ENCODE data around the gene PRDM15. TPM values are rescaled to one million over a fixed set of nuclear protein-coding genes. Genes with fewer than 3 reads are reported as not detected.

Gene PRDM15
- total RNA-seq, 1 experiment from 2014 or later: 9.8 TPM

DNA sequence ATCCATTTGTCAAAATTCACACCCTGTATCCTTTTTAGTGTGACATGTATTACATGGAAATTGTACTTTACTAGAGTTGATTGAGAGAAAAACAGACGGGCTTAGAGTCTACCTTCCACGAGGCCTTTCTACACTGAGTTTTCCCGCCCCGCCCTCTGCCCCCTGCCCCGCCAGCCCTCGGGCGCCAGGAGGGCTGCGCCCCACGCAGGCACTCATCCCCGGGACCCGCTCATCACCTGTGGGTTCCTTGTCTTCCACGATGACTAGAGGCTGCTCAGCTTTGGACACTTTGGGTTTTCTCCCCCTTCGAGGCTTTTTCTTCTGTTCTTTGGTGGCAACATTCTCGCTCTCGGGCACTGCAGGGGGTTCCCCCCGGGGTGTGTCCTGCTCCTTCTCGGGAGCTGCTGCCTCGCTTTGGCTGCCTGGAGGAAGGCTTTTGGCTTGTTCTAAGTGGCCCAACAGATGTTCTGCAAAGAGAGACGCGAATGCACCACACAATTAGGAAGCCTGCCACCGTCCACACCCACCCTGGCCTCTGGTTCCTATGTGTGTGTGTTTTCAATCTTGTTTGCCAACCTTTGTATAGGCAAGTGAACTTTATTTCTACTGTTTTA lies 39.6 kb downstream of the PRDM15 start:
- RAD21 ChIA-PET (ENCODE audit: low non-redundant PET in 1 of 2, low total read pairs in 2 of 2, uncharacterized antibody in 2 of 2, unreplicated experiment in 2 of 2): no interaction called here
- H3K36me3 ChIP-seq (ENCODE audit: control insufficient read depth in 1 of 2, insufficient read depth in 2 of 2, low read length in 2 of 2): peaks cover 2 to 19% of the 10 kb centered on the region in 2 experiments; a peak in 1 of 4 replicates
- peaks cover 5 to 12% of the 10 kb centered on the region in 2 experiments; a peak in 3 of 4 replicates for H3K9me3 ChIP-seq (ENCODE audit: control insufficient read depth in 1 of 2, insufficient read depth in 1 of 2, low read depth in 1 of 2, low read length in 2 of 2)
- TF ChIP-seq JUND (IDR thresholded peaks at IDR 0.05) (no peak), RAD21 (IDR thresholded peaks at IDR 0.05; ENCODE audit: low read depth) (no peak), YY1 (IDR thresholded peaks at IDR 0.05; ENCODE audit: extremely low read depth, insufficient replicate concordance, low read depth, low read length) (no peak), TCF7L2 (IDR thresholded peaks at IDR 0.05; ENCODE audit: borderline replicate concordance, extremely low read depth, insufficient read depth, insufficient read length) (no peak)
- TF ChIP-seq, protein P1, sequence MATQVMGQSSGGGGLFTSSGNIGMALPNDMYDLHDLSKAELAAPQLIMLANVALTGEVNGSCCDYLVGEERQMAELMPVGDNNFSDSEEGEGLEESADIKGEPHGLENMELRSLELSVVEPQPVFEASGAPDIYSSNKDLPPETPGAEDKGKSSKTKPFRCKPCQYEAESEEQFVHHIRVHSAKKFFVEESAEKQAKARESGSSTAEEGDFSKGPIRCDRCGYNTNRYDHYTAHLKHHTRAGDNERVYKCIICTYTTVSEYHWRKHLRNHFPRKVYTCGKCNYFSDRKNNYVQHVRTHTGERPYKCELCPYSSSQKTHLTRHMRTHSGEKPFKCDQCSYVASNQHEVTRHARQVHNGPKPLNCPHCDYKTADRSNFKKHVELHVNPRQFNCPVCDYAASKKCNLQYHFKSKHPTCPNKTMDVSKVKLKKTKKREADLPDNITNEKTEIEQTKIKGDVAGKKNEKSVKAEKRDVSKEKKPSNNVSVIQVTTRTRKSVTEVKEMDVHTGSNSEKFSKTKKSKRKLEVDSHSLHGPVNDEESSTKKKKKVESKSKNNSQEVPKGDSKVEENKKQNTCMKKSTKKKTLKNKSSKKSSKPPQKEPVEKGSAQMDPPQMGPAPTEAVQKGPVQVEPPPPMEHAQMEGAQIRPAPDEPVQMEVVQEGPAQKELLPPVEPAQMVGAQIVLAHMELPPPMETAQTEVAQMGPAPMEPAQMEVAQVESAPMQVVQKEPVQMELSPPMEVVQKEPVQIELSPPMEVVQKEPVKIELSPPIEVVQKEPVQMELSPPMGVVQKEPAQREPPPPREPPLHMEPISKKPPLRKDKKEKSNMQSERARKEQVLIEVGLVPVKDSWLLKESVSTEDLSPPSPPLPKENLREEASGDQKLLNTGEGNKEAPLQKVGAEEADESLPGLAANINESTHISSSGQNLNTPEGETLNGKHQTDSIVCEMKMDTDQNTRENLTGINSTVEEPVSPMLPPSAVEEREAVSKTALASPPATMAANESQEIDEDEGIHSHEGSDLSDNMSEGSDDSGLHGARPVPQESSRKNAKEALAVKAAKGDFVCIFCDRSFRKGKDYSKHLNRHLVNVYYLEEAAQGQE (IDR thresholded peaks at IDR 0.05; ENCODE audit: low read depth): no peak
- BruUV-seq (replicated peaks): no TSS peak
- no peaks in the 10 kb centered on the region for H3K9me2 ChIP-seq (ENCODE audit: insufficient read depth)
- POLR2A ChIA-PET: no interaction called here
- H3K9ac ChIP-seq (ENCODE audit: low read length): no peak overlapping the region
- no peak overlapping the region for H3K4me2 ChIP-seq (ENCODE audit: low read length)
- no peak overlapping the region for H2AFZ ChIP-seq (ENCODE audit: low read depth, low read length, poor library complexity, severe bottlenecking)
- H3K27me3 ChIP-seq (ENCODE audit: insufficient read depth, low read length): no peaks in the 10 kb centered on the region
- no peak overlapping the region for H3K4me3 ChIP-seq (replicated peaks in 1 of 2; ENCODE audit: low read depth in 1 of 2, low read length in 2 of 2)
- H3K27ac ChIP-seq (ENCODE audit: low read depth, low read length): no peak overlapping the region
- ATAC-seq (no peak), DNase-seq (ENCODE audit: low read depth, low spot score) (no peak)
- intact Hi-C loops (cut with micrococcal nuclease): no loop called here
- no peaks in the 10 kb centered on the region for H3K79me2 ChIP-seq (ENCODE audit: insufficient read depth, low read length)
- peaks cover 0 to 7% of the 10 kb centered on the region in 2 experiments; a peak in 2 of 4 replicates for H3K4me1 ChIP-seq (ENCODE audit: control insufficient read depth in 1 of 2, insufficient read depth in 2 of 2, low read length in 2 of 2)
- H4K20me1 ChIP-seq (ENCODE audit: insufficient read depth): no peaks in the 10 kb centered on the region
- CTCF ChIA-PET: no interaction called here
